NCI-H524 (cell line): ENCODE results near the gene ZNF611.
"Not testable (repeated sequence)": the region's sequence is repeated elsewhere in the genome, so short reads cannot be mapped to it uniquely, and the experiment has no call there.

Experiments used
- DNase-seq, 2 experiments: peaks; one replicate each; lab custom pipeline; 2025; lab: John Stamatoyannopoulos, UW

The ZNF611 gene

GRCh38 chr19:52681216-52681615 is 53.6 kb downstream of the ZNF611 start:
- DNase-seq: not testable (repeated sequence)

- no peak for DNase-seq
Measured at GRCh38 chr19:52679598-52679997, 55.2 kb downstream of the ZNF611 start.

GRCh38 chr19:52675239-52675638 is 59.6 kb downstream of the ZNF611 start:
- DNase-seq: not testable (repeated sequence)

GRCh38 chr19:52673014-52673413 is 61.8 kb downstream of the ZNF611 start:
- no peak for DNase-seq

- no peak for DNase-seq
Measured at GRCh38 chr19:52670046-52670445, 64.8 kb downstream of the ZNF611 start.

- no peak for DNase-seq
Measured at GRCh38 chr19:52669586-52669985, 65.3 kb downstream of the ZNF611 start.

- no peak for DNase-seq
Measured at GRCh38 chr19:52667972-52668371, 66.9 kb downstream of the ZNF611 start.

GRCh38 chr19:52666506-52666905 is 68.3 kb downstream of the ZNF611 start:
- DNase-seq: no peak

- no peak for DNase-seq
Measured at GRCh38 chr19:52665529-52665928, 69.3 kb downstream of the ZNF611 start.

GRCh38 chr19:52665027-52665426 is 69.8 kb downstream of the ZNF611 start:
- DNase-seq: no peak

- DNase-seq: no peak
Measured at GRCh38 chr19:52664461-52664860, 70.4 kb downstream of the ZNF611 start.

GRCh38 chr19:52662631-52663030 is 72.2 kb downstream of the ZNF611 start:
- no peak for DNase-seq

- DNase-seq: no peak
Measured at GRCh38 chr19:52660981-52661380, 73.9 kb downstream of the ZNF611 start.

GRCh38 chr19:52659013-52659412 is 75.8 kb downstream of the ZNF611 start:
- DNase-seq: no peak

- no peak for DNase-seq
Measured at GRCh38 chr19:52658595-52658994, 76.2 kb downstream of the ZNF611 start.

GRCh38 chr19:52653161-52653560 is 81.7 kb downstream of the ZNF611 start:
- DNase-seq: no peak
